ENCODE results near the gene TCEA3.

- TF ChIP-seq CTCF (conservative IDR thresholded peaks at IDR 0.05) (no peak), ZFX (IDR thresholded peaks at IDR 0.05) (no peak)
These were observed 54.2 kb downstream of the TCEA3 start for GRCh38 chr1:23370330-23370708.
